Effector memory CD4-positive, alpha-beta T cell (primary cell): ENCODE results near the gene NDNF.

Source experiments
- DNase-seq, 3 donors: peaks; one replicate each; pipeline ENCODE4 v3.0.0-alpha.2; 2020
- H3K27ac ChIP-seq: 2 replicates; pipeline ENCODE4 v1.7.0; 2013; ENCODE audit warnings: mild to moderate bottlenecking, low read length, moderate library complexity; ENCODE audit not compliant: insufficient read depth, poor library complexity, severe bottlenecking
- H3K27me3 ChIP-seq: replicated peaks from 2 replicates; pipeline ENCODE4 v1.7.0; 2013; ENCODE audit warnings: mild to moderate bottlenecking, low read length; ENCODE audit not compliant: insufficient read depth, control insufficient read depth, poor library complexity, severe bottlenecking
- H3K36me3 ChIP-seq: 2 replicates; pipeline ENCODE4 v1.7.0; 2013; ENCODE audit warnings: mild to moderate bottlenecking, low read length, moderate library complexity; ENCODE audit not compliant: control insufficient read depth, insufficient read depth
- H3K4me1 ChIP-seq: 2 replicates; pipeline ENCODE4 v1.7.0; 2013; ENCODE audit warnings: low read length, mild to moderate bottlenecking; ENCODE audit not compliant: control insufficient read depth, insufficient read depth, poor library complexity, severe bottlenecking
- H3K4me3 ChIP-seq: 2 replicates; pipeline ENCODE4 v1.7.0; 2013; ENCODE audit warnings: low read length, low read depth, mild to moderate bottlenecking; ENCODE audit not compliant: insufficient read depth, poor library complexity, severe bottlenecking
- H3K9me3 ChIP-seq: 2 replicates; pipeline ENCODE4 v1.7.0; 2013; ENCODE audit warnings: mild to moderate bottlenecking, low read length, moderate library complexity; ENCODE audit not compliant: control insufficient read depth

NDNF gene

DNA sequence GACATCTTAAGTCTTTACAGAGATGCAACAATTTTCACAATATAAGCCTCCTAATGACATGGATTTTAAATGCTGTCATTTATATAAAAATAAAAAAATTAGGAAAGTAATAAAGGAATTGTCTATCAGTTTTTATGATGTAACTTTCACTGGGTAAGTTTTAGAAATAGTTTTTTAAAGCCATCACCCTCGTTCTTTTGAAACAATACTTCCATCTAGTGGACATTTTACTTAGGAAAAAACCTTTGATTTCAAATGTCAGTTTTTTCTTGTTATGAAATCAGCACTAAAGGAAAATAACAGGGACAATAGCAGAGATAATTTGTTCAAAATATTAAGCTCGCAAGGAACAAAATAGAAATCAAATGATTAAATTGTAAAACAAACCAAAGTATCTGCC lies 24.3 kb upstream of the NDNF start:
- H3K36me3 ChIP-seq, result no peaks in the 10 kb centered on the region
- no peak for DNase-seq

DNA sequence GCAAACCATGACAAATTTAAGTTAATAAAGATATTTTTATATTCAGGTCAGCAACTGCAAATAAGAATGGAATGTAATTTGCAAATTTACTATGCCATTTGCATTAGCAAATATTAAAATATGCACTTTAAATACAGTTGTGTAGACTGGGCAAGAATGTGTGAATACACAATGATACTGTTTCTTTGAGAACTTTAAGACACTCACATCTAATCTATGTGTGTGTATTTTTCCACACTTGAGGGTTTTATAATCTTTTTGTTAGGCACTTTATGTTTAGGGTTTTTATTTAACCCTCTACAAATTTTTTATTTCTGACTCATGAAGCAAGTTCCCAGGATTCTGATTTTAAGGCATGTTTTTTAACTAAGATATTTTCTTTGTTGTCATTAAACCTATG lies 23.9 kb upstream of the NDNF start:
- no peak overlapping the region for H3K27ac ChIP-seq

More for the DNA sequence above, 24.3 kb upstream of the NDNF start:
- Histone ChIP-seq H3K27me3 (no peaks in the 10 kb centered on the region), H3K4me1 (no peaks in the 10 kb centered on the region), H3K9me3 (no peaks in the 10 kb centered on the region), H3K4me3 (no peak overlapping the region), H3K27ac (no peak overlapping the region)

DNA sequence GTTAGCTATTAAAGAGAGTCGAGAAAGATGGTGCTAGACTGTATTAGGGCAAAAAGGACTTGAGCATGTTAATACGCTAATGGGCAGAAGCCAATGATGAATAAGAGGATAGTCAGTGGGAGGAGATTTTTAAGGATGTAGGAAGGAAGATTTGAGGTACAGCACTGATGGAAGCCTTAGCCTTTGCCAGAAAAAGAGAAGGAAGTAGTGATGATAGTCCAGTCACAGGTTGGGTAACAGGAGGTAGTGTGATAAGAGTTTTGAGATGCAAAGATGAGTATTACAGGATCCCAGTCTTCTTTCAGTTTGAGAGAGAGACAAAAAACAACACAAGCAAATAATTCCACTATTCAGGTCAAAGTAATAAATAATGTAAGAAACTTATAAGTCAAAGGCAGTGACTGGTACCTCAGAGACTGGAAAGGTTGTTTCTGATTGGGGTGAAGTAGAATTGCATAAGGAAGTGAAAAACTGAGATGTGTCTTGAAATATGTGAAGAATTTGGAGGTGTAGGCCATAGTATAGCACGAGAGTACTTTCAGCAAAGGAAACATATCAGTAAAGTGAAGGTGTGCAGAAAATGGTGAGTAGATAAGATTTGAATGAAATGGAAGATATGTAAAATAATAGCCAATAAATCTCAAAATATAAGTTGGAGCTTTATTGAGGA lies 22.1 kb upstream of the NDNF start:
- no peaks in the 10 kb centered on the region for H3K9me3 ChIP-seq
- no peak for DNase-seq
- no peak overlapping the region for H3K4me3 ChIP-seq
- no peaks in the 10 kb centered on the region for H3K27me3 ChIP-seq
- H3K36me3 ChIP-seq, result no peaks in the 10 kb centered on the region
- H3K4me1 ChIP-seq, result no peaks in the 10 kb centered on the region
- no peak overlapping the region for H3K27ac ChIP-seq

More for the DNA sequence above, 23.9 kb upstream of the NDNF start:
- H3K36me3 ChIP-seq, result no peaks in the 10 kb centered on the region
- no peaks in the 10 kb centered on the region for H3K27me3 ChIP-seq
- H3K9me3 ChIP-seq, result no peaks in the 10 kb centered on the region
- H3K4me1 ChIP-seq, result no peaks in the 10 kb centered on the region
- no peak overlapping the region for H3K4me3 ChIP-seq
- no peak for DNase-seq

DNA sequence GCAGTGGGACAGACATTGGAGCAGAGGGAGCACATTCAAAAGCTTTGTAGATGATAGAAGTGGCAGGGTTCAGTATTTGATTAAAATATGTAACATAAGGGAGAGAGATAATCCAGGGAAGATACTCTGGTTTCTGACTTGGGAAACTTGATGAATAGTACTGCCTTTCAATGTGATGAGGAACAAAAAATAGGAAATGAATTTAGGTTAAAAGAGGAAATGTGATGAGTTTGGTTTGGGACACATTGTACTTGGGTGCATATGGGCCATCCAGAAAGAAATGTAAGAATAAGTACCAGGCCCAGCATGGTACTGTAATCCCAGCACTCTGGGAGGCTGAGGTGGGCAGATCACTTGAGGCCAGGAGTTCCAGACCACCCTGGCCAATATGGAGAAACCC lies 20.9 kb upstream of the NDNF start:
- Histone ChIP-seq H3K9me3 (no peaks in the 10 kb centered on the region), H3K36me3 (no peaks in the 10 kb centered on the region), H3K27me3 (no peaks in the 10 kb centered on the region), H3K27ac (no peak overlapping the region), H3K4me3 (no peak overlapping the region), H3K4me1 (no peaks in the 10 kb centered on the region)
- no peak for DNase-seq

DNA sequence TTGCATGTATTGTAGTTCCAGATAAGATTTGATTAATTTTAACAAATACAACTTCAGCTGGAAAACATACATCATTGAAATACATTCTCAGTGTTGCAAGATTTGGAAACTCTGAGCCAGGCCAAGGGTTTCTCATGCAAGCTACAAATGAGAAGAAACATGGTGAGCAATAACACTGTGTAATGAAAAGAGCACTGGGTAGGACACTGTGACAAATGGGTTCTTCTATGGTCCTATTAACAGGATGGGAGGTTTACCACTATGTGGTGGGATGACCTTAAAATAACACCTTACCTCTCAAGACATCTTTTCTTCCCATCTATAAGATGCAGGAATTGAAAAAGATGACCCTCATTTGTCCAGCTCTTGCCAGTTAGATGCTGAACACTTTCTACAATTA lies 19.6 kb upstream of the NDNF start:
- H3K4me3 ChIP-seq, result no peak overlapping the region
- H3K27ac ChIP-seq, result no peak overlapping the region
- no peaks in the 10 kb centered on the region for H3K4me1 ChIP-seq
- H3K9me3 ChIP-seq, result no peaks in the 10 kb centered on the region
- DNase-seq, result no peak
- H3K27me3 ChIP-seq, result no peaks in the 10 kb centered on the region
- no peaks in the 10 kb centered on the region for H3K36me3 ChIP-seq

DNA sequence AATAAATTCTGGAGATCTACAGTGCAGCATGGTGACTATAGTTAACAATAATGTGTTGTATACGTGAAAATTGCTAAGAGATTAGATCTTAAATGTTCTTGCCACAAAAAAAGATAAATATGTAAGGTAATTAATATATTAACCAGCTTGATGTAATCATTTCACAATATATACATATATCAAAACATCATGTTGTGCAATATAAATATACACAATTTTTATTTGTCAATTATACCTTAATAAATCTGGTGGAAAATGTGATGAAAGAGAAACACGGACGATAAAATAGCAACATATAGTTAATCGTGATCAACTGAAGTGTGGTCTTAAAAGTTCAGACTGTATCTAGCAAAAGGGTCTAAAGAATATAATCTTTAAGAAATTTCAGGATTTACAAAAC lies 16.5 kb upstream of the NDNF start:
- Histone ChIP-seq H3K36me3 (no peaks in the 10 kb centered on the region), H3K4me1 (no peaks in the 10 kb centered on the region), H3K9me3 (no peaks in the 10 kb centered on the region), H3K27me3 (no peaks in the 10 kb centered on the region), H3K27ac (no peak overlapping the region), H3K4me3 (no peak overlapping the region)
- DNase-seq, result no peak

DNA sequence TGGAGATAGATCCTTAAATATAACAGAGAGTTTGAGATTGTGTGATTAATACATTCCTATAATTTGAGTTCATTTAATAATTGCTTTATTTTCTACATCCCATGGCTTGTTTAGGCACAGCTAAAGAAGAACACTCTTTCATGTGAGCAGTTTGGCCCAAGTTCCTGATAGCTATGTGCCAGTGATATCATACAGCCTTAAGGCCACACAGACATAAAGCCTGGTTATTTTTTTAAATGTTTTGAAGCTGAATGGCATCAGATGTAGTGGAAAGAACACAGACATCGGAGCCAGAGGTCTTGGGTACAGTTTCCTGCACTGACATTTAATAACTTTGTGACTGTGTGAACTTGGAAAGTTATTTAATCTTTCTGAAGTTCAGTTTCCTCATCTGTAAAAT lies 7.0 kb upstream of the NDNF start:
- no peaks in the 10 kb centered on the region for H3K4me1 ChIP-seq
- no peaks in the 10 kb centered on the region for H3K9me3 ChIP-seq
- no peaks in the 10 kb centered on the region for H3K36me3 ChIP-seq
- no peaks in the 10 kb centered on the region for H3K27me3 ChIP-seq
- DNase-seq, result no peak
- no peak overlapping the region for H3K27ac ChIP-seq
- H3K4me3 ChIP-seq, result no peak overlapping the region

DNA sequence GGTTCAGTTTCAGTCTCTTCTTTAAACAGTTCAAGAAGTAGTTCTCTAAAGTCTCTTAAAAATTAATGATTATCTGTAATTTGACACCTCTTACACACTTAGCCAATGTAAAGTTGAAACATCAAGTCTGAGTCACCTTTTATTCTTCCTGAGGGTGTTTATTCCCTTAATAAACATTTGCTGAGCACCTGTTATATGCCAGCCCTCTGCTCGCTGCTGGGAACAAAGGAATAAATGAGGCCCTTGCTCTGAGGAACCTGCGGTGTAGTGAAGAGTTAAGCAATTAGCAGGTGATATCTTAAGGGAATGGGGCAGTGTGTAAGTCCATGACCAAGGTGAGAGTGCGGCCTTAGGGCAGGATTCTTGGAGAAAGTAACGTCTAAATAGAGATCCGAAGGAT lies 5.2 kb upstream of the NDNF start:
- Histone ChIP-seq H3K9me3 (no peaks in the 10 kb centered on the region), H3K4me1 (peaks cover 5% of the 10 kb centered on the region), H3K4me3 (no peak overlapping the region), H3K27ac (no peak overlapping the region), H3K36me3 (no peaks in the 10 kb centered on the region), H3K27me3 (peaks cover 14% of the 10 kb centered on the region)
- no peak for DNase-seq

DNA sequence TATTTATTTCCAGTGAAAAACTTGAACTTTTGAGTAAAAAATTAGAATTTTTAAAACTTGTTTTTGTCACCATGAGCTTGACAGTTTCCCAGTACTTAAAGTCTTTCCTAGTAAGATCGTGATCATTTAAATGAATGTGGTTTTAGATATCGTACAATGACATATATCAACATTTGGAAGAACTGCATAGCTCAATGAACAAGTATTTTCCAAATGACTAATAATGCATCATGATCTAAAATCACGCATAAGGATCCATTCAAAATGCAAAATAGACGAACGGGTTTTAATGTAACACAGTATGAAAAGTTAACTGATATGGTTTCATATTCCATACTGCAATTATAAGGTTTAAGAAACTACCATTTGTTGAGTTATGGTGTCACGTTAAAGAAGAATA lies 4.1 kb upstream of the NDNF start:
- H3K36me3 ChIP-seq, result no peaks in the 10 kb centered on the region
- H3K9me3 ChIP-seq, result no peaks in the 10 kb centered on the region
- no peak overlapping the region for H3K4me3 ChIP-seq
- H3K27ac ChIP-seq, result no peak overlapping the region
- no peak for DNase-seq
- H3K4me1 ChIP-seq, result peaks cover 12% of the 10 kb centered on the region
- H3K27me3 ChIP-seq, result peaks cover 21% of the 10 kb centered on the region

DNA sequence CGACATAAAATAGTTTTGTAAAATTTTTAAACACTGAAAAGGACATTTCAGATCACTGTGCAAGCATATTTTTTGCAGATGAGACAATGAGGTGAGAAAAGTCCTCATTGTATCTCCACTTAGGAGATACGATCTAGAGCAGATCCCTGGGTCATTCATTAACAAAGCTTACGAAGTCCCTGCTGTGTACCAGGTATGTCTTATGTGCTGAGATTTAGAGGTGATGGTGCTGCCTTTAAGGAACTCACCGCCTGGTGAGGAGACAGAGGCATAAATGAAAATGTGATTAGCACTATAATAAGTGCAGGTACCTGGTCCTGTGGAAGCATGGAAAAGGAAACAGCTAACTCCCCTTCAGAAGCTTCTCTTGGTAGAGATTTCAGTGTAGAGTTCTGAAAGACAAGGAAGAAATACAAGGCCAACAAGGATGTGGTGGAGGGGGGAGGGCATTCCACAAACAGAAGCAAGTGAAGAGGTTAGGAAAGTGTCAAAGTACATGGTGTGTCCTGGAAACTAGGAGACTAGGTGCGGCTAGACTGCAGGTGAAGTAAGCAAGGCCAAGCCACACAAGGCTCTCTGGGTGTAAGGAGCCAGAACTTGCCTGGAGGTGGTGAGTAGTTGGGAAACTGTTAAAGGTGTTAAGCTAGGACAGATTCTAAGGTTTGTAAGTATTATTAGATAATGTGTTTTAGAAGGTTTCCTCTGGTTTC lies 1.5 kb upstream of the NDNF start:
- H3K4me1 ChIP-seq, result peaks cover 19% of the 10 kb centered on the region
- no peak overlapping the region for H3K27ac ChIP-seq
- H3K27me3 ChIP-seq, result peaks cover 36% of the 10 kb centered on the region
- H3K9me3 ChIP-seq, result no peaks in the 10 kb centered on the region
- no peak for DNase-seq
- no peak overlapping the region for H3K4me3 ChIP-seq
- no peaks in the 10 kb centered on the region for H3K36me3 ChIP-seq
